ENCODE measurements around the gene OR52A1.

- TF ChIP-seq REST (IDR thresholded peaks at IDR 0.05; ENCODE audit: borderline replicate concordance) (no peak), REST (CRISPR knock-in tag; IDR thresholded peaks at IDR 0.05; ENCODE audit: low read depth) (no peak), POLR2AphosphoS5 (IDR thresholded peaks at IDR 0.05; ENCODE audit: control insufficient read depth, insufficient read depth, low read depth, low read length) (no peak), BRCA1 (IDR thresholded peaks at IDR 0.05) (no peak), BRCA1 (CRISPR knock-in tag; IDR thresholded peaks at IDR 0.05) (no peak), SNRNP70 (optimal IDR thresholded peaks at IDR 0.05; ENCODE audit: low read depth, low read length) (no peak), CTCF (IDR thresholded peaks at IDR 0.05 in 2 of 3, conservative IDR thresholded peaks at IDR 0.05 in 1 of 3; ENCODE audit: insufficient read depth in 2 of 3, low read depth in 1 of 3, low read length in 3 of 3) (no peak), RCOR1 (IDR thresholded peaks at IDR 0.05; ENCODE audit: borderline replicate concordance in 1 of 2, low read depth in 2 of 2, low read length in 2 of 2) (no peak), EZH2 (IDR thresholded peaks at IDR 0.05; ENCODE audit: borderline replicate concordance, low read depth, low read length) (no peak), ZBTB11 (CRISPR knock-in tag; IDR thresholded peaks at IDR 0.05) (no peak), FOXK1 (CRISPR knock-in tag; IDR thresholded peaks at IDR 0.05; ENCODE audit: borderline replicate concordance) (no peak), GTF3C2 (IDR thresholded peaks at IDR 0.05; ENCODE audit: borderline replicate concordance, extremely low read depth, insufficient read length) (no peak), HDAC6 (IDR thresholded peaks at IDR 0.05; ENCODE audit: low read depth, low read length) (no peak)
Measured at GRCh38 chr11:5137996-5138395, 16.6 kb downstream of the OR52A1 start, which contains the start of gene OR52A5.
